AG09309 (cell line): ENCODE measurements around the gene MTERF4.

Experiments
- DNase-seq: peaks from one replicate; pipeline ENCODE4 v3.0.0-alpha.2; 2010; ENCODE audit warnings: low read depth
- H3K4me3 ChIP-seq: 2 replicates; pipeline ENCODE4 v1.5.1; 2011; ENCODE audit warnings: mild to moderate bottlenecking, low read depth, low read length, moderate library complexity; ENCODE audit not compliant: control insufficient read depth
- CTCF ChIP-seq: IDR thresholded peaks from 2 replicates; pipeline ENCODE4 v1.5.1; 2011; ENCODE audit warnings: mild to moderate bottlenecking, low read depth, low read length, inconsistent platforms; ENCODE audit not compliant: insufficient read depth, control insufficient read depth; ENCODE audit errors: missing control alignments

MTERF4 gene

GRCh38 chr2:241053576-241054251 lies 48.4 kb downstream of the MTERF4 start:
- no peak for DNase-seq
- no peak overlapping the region for H3K4me3 ChIP-seq
- TF ChIP-seq CTCF = no peak

- no peak overlapping the region for H3K4me3 ChIP-seq
- no peak for DNase-seq
- TF ChIP-seq CTCF = no peak
Observed at GRCh38 chr2:241052677-241053360, 49.3 kb downstream of the MTERF4 start.

- H3K4me3 ChIP-seq = no peak overlapping the region
- no peak for DNase-seq
- no peak for TF ChIP-seq CTCF
Observed at GRCh38 chr2:241051578-241052487, 50.3 kb downstream of the MTERF4 start.

- TF ChIP-seq CTCF = no peak
- no peak for DNase-seq
- no peak overlapping the region for H3K4me3 ChIP-seq
Observed at GRCh38 chr2:241050624-241051577, 51.2 kb downstream of the MTERF4 start.

GRCh38 chr2:241049739-241050623 lies 52.1 kb downstream of the MTERF4 start:
- no peak for TF ChIP-seq CTCF
- no peak for DNase-seq
- no peak overlapping the region for H3K4me3 ChIP-seq
